Measurements from ENCODE around the gene GAS2L2. TPM values are rescaled to one million over a fixed set of nuclear protein-coding genes. Genes with fewer than 3 reads are reported as not detected.

The GAS2L2 gene
- total RNA-seq, 4 donors from 2014 or later = 0.15 to 0.75 TPM; not detected in 2

DNA sequence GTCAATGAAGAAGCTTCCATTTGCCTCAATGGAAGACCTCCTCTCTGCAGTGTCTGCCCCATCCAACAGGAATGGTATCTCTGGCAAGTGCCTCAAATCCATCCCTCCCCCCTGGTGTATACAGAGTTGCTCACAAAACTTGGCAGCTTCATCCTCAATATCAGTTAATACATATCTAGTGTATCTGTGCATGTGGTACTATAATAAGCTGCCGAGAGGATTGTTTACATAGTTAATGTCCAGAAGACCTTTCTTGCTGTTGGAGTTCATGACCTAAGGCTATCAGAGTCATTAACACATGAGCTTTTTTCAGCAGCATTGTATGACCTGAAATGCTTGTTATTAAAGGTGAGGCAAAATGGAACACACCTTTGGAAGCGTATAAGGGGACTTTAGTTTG is 35.6 kb downstream of the GAS2L2 start:
- in situ Hi-C loops (cut with MboI; ENCODE audit: low sequenced_read_pairs in 4 of 4) = no loop called here
- intact Hi-C loops (cut with DNase I; ENCODE audit: low total_unique reads) = no loop called here
- no peaks in the 10 kb centered on the region for H3K27me3 ChIP-seq
- no peak for DNase-seq
- H3K4me1 ChIP-seq = peaks cover 57 to 59% of the 10 kb centered on the region in 2 donors
- ATAC-seq = no peak
- H3K9me3 ChIP-seq = no peaks in the 10 kb centered on the region
- no peak for TF ChIP-seq POLR2A (IDR thresholded peaks at IDR 0.05)
- TF ChIP-seq CTCF (IDR thresholded peaks at IDR 0.05 in 4 of 5, conservative IDR thresholded peaks at IDR 0.05 in 1 of 5) = no peak
- peaks cover 0 to 11% of the 10 kb centered on the region in 2 donors for H3K36me3 ChIP-seq
- no peak overlapping the region for H3K4me3 ChIP-seq
- H3K27ac ChIP-seq = peak overlapping the region; percentile 66 to 87 (median 80)

DNA sequence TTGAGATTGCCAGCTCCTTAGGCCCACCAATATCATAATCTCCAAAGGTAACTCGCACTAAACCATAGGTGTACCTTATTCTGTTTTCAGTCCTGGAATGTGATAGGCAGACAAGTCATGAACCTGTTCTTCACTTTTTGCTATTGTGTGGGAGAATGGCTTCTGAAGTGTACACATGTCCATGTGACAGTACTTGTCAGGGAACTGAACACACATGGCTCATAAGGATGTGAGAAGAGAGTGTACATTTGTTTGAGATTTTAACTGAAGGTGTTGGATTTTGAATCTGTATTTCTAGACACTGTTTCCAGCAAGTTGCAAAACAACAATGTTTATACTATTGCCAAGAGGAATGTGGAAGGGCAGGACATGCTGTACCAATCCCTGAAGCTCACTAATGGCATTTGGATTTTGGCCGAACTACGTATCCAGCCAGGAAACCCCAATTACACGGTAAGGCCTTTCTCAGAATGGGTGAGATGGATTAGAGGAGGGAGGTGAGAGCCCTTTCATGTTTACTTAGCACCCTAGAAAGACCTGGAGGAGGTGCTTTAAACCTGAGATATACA is 36.1 kb downstream of the GAS2L2 start:
- no peak overlapping the region for H3K4me3 ChIP-seq
- peaks cover 59% of the 10 kb centered on the region in 2 donors for H3K4me1 ChIP-seq
- peak in 1 of 2 donors; percentile 30 for DNase-seq
- H3K27ac ChIP-seq = peak overlapping the region; percentile 66 to 87 (median 80)
- TF ChIP-seq CTCF (IDR thresholded peaks at IDR 0.05 in 4 of 5, conservative IDR thresholded peaks at IDR 0.05 in 1 of 5) (no peak), POLR2A (IDR thresholded peaks at IDR 0.05) (no peak)
- peak; percentile 56 to 58 for ATAC-seq
- H3K9me3 ChIP-seq = no peaks in the 10 kb centered on the region
- in situ Hi-C loops (cut with MboI; ENCODE audit: low sequenced_read_pairs in 4 of 4) (no loop called here), intact Hi-C loops (cut with DNase I; ENCODE audit: low total_unique reads) (no loop called here)
- H3K36me3 ChIP-seq = peaks cover 0 to 9% of the 10 kb centered on the region in 2 donors
- no peaks in the 10 kb centered on the region for H3K27me3 ChIP-seq

DNA sequence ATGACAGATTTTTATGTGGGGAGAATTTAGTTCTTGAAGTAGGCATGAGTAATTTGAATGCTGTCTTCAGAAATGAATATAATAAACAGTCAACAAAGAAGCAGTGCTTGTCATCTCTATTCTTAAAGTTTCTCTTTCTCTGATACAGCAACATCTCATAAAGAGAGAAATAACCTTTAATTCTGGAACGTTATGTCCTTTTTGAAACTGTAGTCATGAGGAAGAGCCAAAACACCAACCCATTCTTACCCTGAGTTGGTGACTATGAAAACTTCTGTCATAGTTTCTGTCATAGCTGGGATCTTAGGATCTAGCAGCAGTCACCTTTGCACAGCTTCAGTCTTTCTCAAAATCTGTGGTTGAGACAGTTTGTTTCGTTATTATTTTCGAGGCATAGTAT is 36.9 kb downstream of the GAS2L2 start:
- Histone ChIP-seq H3K4me1 (peaks cover 59% of the 10 kb centered on the region in 2 donors), H3K36me3 (peaks cover 0 to 2% of the 10 kb centered on the region in 2 donors), H3K9me3 (no peaks in the 10 kb centered on the region), H3K4me3 (no peak overlapping the region), H3K27me3 (no peaks in the 10 kb centered on the region), H3K27ac (peak overlapping the region; percentile 66 to 87 (median 80))
- in situ Hi-C loops (cut with MboI; ENCODE audit: low sequenced_read_pairs in 4 of 4) = no loop called here
- no peak for ATAC-seq
- intact Hi-C loops (cut with DNase I; ENCODE audit: low total_unique reads) = no loop called here
- no peak for DNase-seq
- no peak for TF ChIP-seq POLR2A (IDR thresholded peaks at IDR 0.05)
- no peak for TF ChIP-seq CTCF (IDR thresholded peaks at IDR 0.05 in 4 of 5, conservative IDR thresholded peaks at IDR 0.05 in 1 of 5)

DNA sequence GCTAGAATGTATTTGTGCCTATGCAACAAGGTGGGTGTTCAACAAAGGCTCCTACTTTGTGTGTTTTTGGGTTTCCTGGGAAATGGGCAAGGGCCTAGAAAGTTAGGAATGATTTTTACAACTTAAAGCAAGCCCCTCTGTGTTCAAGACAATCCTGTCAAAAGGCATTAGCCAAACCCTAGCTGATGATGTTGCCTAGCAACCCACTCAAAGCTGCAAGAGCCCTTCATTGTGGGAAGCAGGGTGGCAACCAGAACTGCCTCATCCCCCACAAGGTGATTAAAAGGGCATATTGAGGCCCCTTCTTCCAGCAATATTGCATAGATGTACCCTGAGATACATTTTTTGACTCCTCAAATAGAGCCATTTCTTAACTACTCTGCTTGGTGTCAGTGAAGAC is 37.6 kb downstream of the GAS2L2 start:
- ATAC-seq (no peak), DNase-seq (no peak)
- in situ Hi-C loops (cut with MboI; ENCODE audit: low sequenced_read_pairs in 4 of 4) = no loop called here
- no peaks in the 10 kb centered on the region for H3K27me3 ChIP-seq
- no peaks in the 10 kb centered on the region for H3K9me3 ChIP-seq
- intact Hi-C loops (cut with DNase I; ENCODE audit: low total_unique reads) = no loop called here
- peaks cover 59% of the 10 kb centered on the region in 2 donors for H3K4me1 ChIP-seq
- TF ChIP-seq POLR2A (IDR thresholded peaks at IDR 0.05) (no peak), CTCF (IDR thresholded peaks at IDR 0.05 in 4 of 5, conservative IDR thresholded peaks at IDR 0.05 in 1 of 5) (no peak)
- H3K4me3 ChIP-seq = no peak overlapping the region
- H3K27ac ChIP-seq = peak overlapping the region; percentile 75 to 87 (median 84)
- peaks cover 0 to 7% of the 10 kb centered on the region in 2 donors for H3K36me3 ChIP-seq

DNA sequence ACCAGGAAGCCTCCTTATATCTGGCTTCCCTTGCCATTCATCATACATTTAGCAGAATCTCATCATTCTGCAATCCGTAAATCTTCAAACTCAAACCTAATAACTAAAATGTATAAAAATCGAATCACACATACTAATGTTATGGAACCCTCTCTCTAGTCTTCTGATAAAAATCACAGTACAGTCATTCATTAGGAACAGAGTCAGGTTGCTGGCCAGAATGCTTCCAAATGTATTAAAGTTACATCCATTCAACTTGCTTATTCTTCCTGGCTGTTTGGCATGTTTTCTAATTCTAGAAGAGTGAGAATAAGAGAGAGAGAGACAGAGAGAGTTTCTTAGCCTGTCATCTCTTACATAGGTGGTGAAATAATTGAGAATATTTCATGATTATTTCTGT is 38.1 kb downstream of the GAS2L2 start:
- in situ Hi-C loops (cut with MboI; ENCODE audit: low sequenced_read_pairs in 4 of 4) = no loop called here
- Histone ChIP-seq H3K27ac (peak overlapping the region; percentile 75 to 87 (median 84)), H3K36me3 (peaks cover 0 to 12% of the 10 kb centered on the region in 2 donors), H3K4me3 (no peak overlapping the region), H3K4me1 (peaks cover 60 to 61% of the 10 kb centered on the region in 2 donors), H3K27me3 (no peaks in the 10 kb centered on the region), H3K9me3 (no peaks in the 10 kb centered on the region)
- intact Hi-C loops (cut with DNase I; ENCODE audit: low total_unique reads) = no loop called here
- no peak for DNase-seq
- no peak for TF ChIP-seq CTCF (IDR thresholded peaks at IDR 0.05 in 4 of 5, conservative IDR thresholded peaks at IDR 0.05 in 1 of 5)
- no peak for TF ChIP-seq POLR2A (IDR thresholded peaks at IDR 0.05)
- ATAC-seq = no peak
